RWPE2 (cell line): ENCODE measurements around the gene ACYP2.

ENCODE experiments used
- ATAC-seq: fragments of 200-7000 bp; cut with Tn5 transposase; 3 replicates; pipeline ENCODE4 v1.9.1; 2021; ENCODE audit warnings: low read depth
- DNase-seq: peaks from one replicate; pipeline ENCODE4 v3.0.0-alpha.2; 2020; ENCODE audit warnings: low spot score
- H3K27ac ChIP-seq: fragments of 450-650 bp; 2 replicates; pipeline ENCODE4 v1.5.1; 2017; ENCODE audit warnings: mild to moderate bottlenecking; ENCODE audit not compliant: poor library complexity, severe bottlenecking
- H3K27me3 ChIP-seq: fragments of 250-450 bp; sonication (Bioruptor Pico); 2 replicates; pipeline ENCODE4 v1.5.1; 2021; ENCODE audit warnings: mild to moderate bottlenecking, moderate library complexity; ENCODE audit not compliant: insufficient read depth, poor library complexity, severe bottlenecking
- H3K36me3 ChIP-seq: fragments of 250-450 bp; sonication (Bioruptor Pico); 2 replicates; pipeline ENCODE4 v1.5.1; 2020; ENCODE audit warnings: low read depth, mild to moderate bottlenecking, moderate library complexity
- H3K4me1 ChIP-seq: fragments of 250-450 bp; sonication (Bioruptor Pico); 2 replicates; pipeline ENCODE4 v1.5.1; 2021; ENCODE audit warnings: mild to moderate bottlenecking, moderate library complexity; ENCODE audit not compliant: insufficient read depth, poor library complexity, severe bottlenecking
- H3K4me3 ChIP-seq: fragments of 250-450 bp; sonication (Bioruptor Pico); 2 replicates; pipeline ENCODE4 v1.5.1; 2021; ENCODE audit warnings: mild to moderate bottlenecking, moderate library complexity; ENCODE audit not compliant: severe bottlenecking
- H3K9me3 ChIP-seq: fragments of 250-450 bp; sonication (Bioruptor Pico); 2 replicates; pipeline ENCODE4 v1.5.1; 2021; ENCODE audit warnings: mild to moderate bottlenecking, moderate library complexity; ENCODE audit not compliant: severe bottlenecking
- CTCF ChIP-seq: fragments of 450-650 bp; IDR thresholded peaks from one replicate; pipeline ENCODE4 v1.5.1; 2017; ENCODE audit warnings: mild to moderate bottlenecking, moderate library complexity; ENCODE audit not compliant: poor library complexity, severe bottlenecking

Gene ACYP2

GRCh38 chr2:54194761-54195750, 79.6 kb downstream of the ACYP2 start:
- no peaks in the 10 kb centered on the region for H3K4me1 ChIP-seq
- H3K4me3 ChIP-seq = no peak overlapping the region
- H3K27ac ChIP-seq = no peak overlapping the region
- H3K36me3 ChIP-seq = no peaks in the 10 kb centered on the region
- no peaks in the 10 kb centered on the region for H3K27me3 ChIP-seq
- ATAC-seq (no peak), DNase-seq (no peak)
- TF ChIP-seq CTCF = no peak
- H3K9me3 ChIP-seq = no peaks in the 10 kb centered on the region

- no peak for ATAC-seq
- Histone ChIP-seq H3K4me3 (no peak overlapping the region), H3K4me1 (no peaks in the 10 kb centered on the region), H3K9me3 (no peaks in the 10 kb centered on the region), H3K27me3 (no peaks in the 10 kb centered on the region), H3K36me3 (no peaks in the 10 kb centered on the region), H3K27ac (no peak overlapping the region)
- DNase-seq = no peak
- no peak for TF ChIP-seq CTCF
These were observed 81.2 kb downstream of the ACYP2 start for GRCh38 chr2:54196646-54197045.

- no peak overlapping the region for H3K27ac ChIP-seq
- no peak for TF ChIP-seq CTCF
These were observed 89.1 kb downstream of the ACYP2 start for GRCh38 chr2:54204476-54204875.

GRCh38 chr2:54206596-54206995, 91.2 kb downstream of the ACYP2 start:
- Histone ChIP-seq H3K36me3 (no peaks in the 10 kb centered on the region), H3K4me3 (no peak overlapping the region), H3K9me3 (no peaks in the 10 kb centered on the region), H3K4me1 (no peaks in the 10 kb centered on the region), H3K27me3 (no peaks in the 10 kb centered on the region), H3K27ac (no peak overlapping the region)
- ATAC-seq = no peak
- DNase-seq = no peak
- TF ChIP-seq CTCF = peak; percentile 47

More at GRCh38 chr2:54204476-54204875, 89.1 kb downstream of the ACYP2 start:
- no peak for DNase-seq
- Histone ChIP-seq H3K9me3 (no peaks in the 10 kb centered on the region), H3K4me3 (no peak overlapping the region), H3K36me3 (no peaks in the 10 kb centered on the region), H3K4me1 (no peaks in the 10 kb centered on the region), H3K27me3 (no peaks in the 10 kb centered on the region)
- ATAC-seq = no peak

- Histone ChIP-seq H3K4me1 (no peaks in the 10 kb centered on the region), H3K4me3 (no peak overlapping the region), H3K36me3 (no peaks in the 10 kb centered on the region), H3K27ac (no peak overlapping the region), H3K27me3 (no peaks in the 10 kb centered on the region), H3K9me3 (no peaks in the 10 kb centered on the region)
- no peak for ATAC-seq
- DNase-seq = no peak
- no peak for TF ChIP-seq CTCF
These were observed 92.3 kb downstream of the ACYP2 start for GRCh38 chr2:54207666-54208195.
